ENCODE measurements around the gene SLC2A13.
"Not testable (repeated sequence)": the region's sequence is repeated elsewhere in the genome, so short reads cannot be mapped to it uniquely, and the experiment has no call there.

Gene SLC2A13

DNA sequence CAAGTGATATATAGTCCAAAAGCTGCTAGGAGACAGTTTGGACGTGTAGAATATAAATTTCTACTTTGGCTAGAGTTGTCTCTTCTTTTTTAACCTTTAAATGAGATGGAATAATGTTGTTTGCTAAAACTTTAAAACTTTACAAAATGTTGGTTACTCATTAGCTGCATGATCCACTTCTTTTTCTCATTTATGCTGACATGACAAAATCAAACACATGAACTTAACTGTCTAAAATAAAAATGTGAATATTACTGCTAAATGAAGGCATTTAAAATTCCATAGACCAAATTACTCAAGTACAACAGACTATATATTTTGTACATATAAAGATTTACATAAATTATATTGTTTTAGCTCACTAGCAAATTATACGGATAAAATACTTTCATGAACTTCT lies 350.4 kb downstream of the SLC2A13 start:
- no peak for DNase-seq (ENCODE audit: low read depth in 2 of 2)

- no peak for DNase-seq (ENCODE audit: low read depth in 2 of 2)
These were observed 353.3 kb downstream of the SLC2A13 start for GRCh38 chr12:39752482-39753137.

DNA sequence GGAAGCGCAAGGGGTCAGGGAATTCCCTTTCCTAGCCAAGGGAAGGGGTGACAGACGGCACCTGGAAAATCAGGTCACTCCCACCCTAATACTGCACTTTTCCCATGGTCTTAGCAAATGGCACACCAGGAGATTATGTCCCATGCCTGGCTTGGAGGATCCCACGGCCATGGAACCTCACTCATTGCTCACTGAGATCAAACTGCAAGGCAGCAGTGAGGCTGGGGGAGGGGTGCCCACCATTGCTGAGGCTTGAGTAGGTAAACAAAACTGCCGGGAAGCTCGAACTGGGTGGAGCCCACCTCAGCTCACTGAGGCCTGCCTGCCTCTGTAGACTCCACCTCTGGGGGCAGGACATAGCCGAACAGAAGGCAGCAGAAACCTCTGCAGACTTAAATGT lies 359.7 kb downstream of the SLC2A13 start:
- not testable (repeated sequence) for DNase-seq (ENCODE audit: low read depth in 2 of 2)

- no peak for DNase-seq (ENCODE audit: low read depth in 2 of 2)
These were observed 362.2 kb downstream of the SLC2A13 start for GRCh38 chr12:39743655-39744054.

DNA sequence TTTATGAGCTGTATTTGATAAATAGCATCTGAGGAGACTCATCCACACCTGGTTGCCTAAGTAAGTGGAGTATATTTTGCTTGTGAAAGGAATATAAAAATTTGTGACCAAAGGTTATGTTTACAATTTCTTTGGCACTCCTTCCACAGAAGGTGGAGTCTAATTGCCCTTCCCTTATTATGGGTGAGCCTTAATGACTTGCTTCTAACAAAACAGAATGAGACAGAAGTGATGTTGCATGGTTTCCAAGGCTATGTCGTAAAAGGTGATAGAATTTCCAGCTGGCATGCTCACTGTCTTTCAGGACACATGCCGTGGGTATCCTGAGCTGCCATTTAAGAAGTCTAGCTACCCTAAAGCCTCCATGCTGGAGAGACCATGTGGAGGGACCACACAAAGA lies 369.5 kb downstream of the SLC2A13 start:
- DNase-seq (ENCODE audit: low read depth in 2 of 2), result no peak

- DNase-seq (ENCODE audit: low read depth in 2 of 2), result no peak
These were observed 382.1 kb downstream of the SLC2A13 start for GRCh38 chr12:39723831-39724230.

DNA sequence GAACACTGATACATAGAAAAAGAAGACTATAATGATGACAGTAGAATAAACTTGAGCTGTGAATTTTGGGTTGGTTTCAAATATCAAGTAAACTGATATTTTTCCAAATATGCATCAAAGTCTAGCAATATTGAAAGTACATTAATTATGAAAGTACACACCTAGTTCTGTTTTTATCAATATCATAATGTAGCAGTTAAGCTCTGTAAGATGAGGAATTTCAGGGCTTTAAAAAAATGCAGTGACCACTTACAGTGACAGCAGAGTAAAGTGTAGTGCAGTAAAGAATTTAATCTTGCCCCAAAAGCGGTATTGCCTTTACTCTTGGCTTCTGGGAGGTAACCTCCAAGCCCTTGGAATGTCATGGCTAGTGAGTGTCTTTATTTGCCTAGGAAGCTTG lies 383.4 kb downstream of the SLC2A13 start:
- no peak for DNase-seq (ENCODE audit: low read depth in 2 of 2)

- DNase-seq (ENCODE audit: low read depth in 2 of 2), result no peak
These were observed 392.3 kb downstream of the SLC2A13 start for GRCh38 chr12:39713552-39713951.

DNA sequence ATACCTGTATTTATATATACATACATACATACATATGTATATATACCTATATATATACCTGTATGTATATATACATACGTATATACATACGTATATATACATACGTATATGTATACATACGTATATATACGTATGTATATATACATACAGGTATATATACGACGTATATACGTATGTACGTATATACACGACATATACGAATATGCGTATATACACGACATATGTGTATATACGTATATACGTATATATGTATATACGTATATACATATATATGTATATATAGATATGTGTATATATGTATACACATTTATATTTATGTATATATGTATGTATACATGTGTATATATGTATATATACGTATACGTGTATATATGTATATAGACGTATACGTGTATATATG lies 393.5 kb downstream of the SLC2A13 start:
- DNase-seq (ENCODE audit: low read depth in 2 of 2), result no peak

Measured in stimulated activated CD4-positive, alpha-beta T cell treated with anti-CD3 and anti-CD28 coated beads, Interleukin-1b, Interleukin-23, amount 100 ng/mL, for 4 hours (primary cell).